CD14-positive monocyte (primary cell): ENCODE measurements around the gene NTRK1. TPM values are rescaled to one million over a fixed set of nuclear protein-coding genes. Genes with fewer than 3 reads are reported as not detected.

ENCODE experiments used
- DNase-seq, 3 donors: peaks; one replicate each; pipeline ENCODE4 v3.0.0-alpha.2; 2011 to 2022
- H2AFZ ChIP-seq: 2 replicates; pipeline ENCODE4 v1.6.0; 2012; ENCODE audit warnings: mild to moderate bottlenecking, low read depth, low read length, inconsistent platforms; ENCODE audit not compliant: insufficient read depth, poor library complexity, severe bottlenecking
- H3K27ac ChIP-seq, 2 donors: 1 replicate in 1 of 2; 2 replicates in 1 of 2; pipeline ENCODE4 v1.5.1; 2012 to 2013; ENCODE audit warnings: low read length in 2 of 2, control low read depth in 1 of 2, inconsistent platforms in 1 of 2, low read depth in 1 of 2, mild to moderate bottlenecking in 1 of 2
- H3K27me3 ChIP-seq, 2 donors: one replicate each; pipeline versions ENCODE4 v1.6.0 to v1.6.1; 2011 to 2013; ENCODE audit warnings: low read length in 2 of 2; ENCODE audit not compliant: control insufficient read depth in 2 of 2, insufficient read depth in 2 of 2
- H3K36me3 ChIP-seq, 2 donors: replicated peaks in 1 of 2; 1 replicate in 1 of 2; 2 replicates in 1 of 2; pipeline versions ENCODE4 v1.5.1 to v1.6.1; 2012 to 2013; ENCODE audit warnings: low read length in 2 of 2, control low read depth in 1 of 2, inconsistent platforms in 1 of 2, mild to moderate bottlenecking in 1 of 2; ENCODE audit not compliant: insufficient read depth in 2 of 2, control insufficient read depth in 1 of 2
- H3K4me1 ChIP-seq, 2 donors: 1 replicate in 1 of 2; 2 replicates in 1 of 2; pipeline versions ENCODE4 v1.5.1 to v1.6.1; 2012 to 2013; ENCODE audit warnings: low read length in 2 of 2, control low read depth in 1 of 2, inconsistent platforms in 1 of 2, mild to moderate bottlenecking in 1 of 2, moderate library complexity in 1 of 2; ENCODE audit not compliant: insufficient read depth in 2 of 2, control insufficient read depth in 1 of 2
- H3K4me2 ChIP-seq: replicated peaks from 2 replicates; pipeline ENCODE3; 2012; ENCODE audit warnings: low read length, moderate library complexity, mild to moderate bottlenecking; ENCODE audit not compliant: poor library complexity, severe bottlenecking; ENCODE audit errors: extremely low read depth
- H3K4me3 ChIP-seq, 3 experiments: fragments of 200-600 bp in 1 of 3; sonication (generic) in 1 of 3; replicated peaks in 1 of 3; 1 replicate in 2 of 3; 2 replicates in 1 of 3; pipeline ENCODE4 v1.5.1; 2011 to 2013; ENCODE audit warnings: low read length in 3 of 3, mild to moderate bottlenecking in 3 of 3, control low read depth in 2 of 3, low read depth in 2 of 3, inconsistent platforms in 1 of 3, moderate library complexity in 1 of 3
- H3K79me2 ChIP-seq: 2 replicates; pipeline ENCODE4 v1.6.0; 2012; ENCODE audit warnings: mild to moderate bottlenecking, control low read depth, inconsistent platforms, low read length, moderate library complexity; ENCODE audit not compliant: insufficient read depth
- H3K9ac ChIP-seq: 2 replicates; pipeline ENCODE4 v1.6.0; 2017; ENCODE audit warnings: low read length, mild to moderate bottlenecking; ENCODE audit not compliant: insufficient read depth, poor library complexity, severe bottlenecking
- H3K9me3 ChIP-seq, 2 donors: replicated peaks in 1 of 2; 1 replicate in 1 of 2; 2 replicates in 1 of 2; pipeline versions ENCODE4 v1.5.1 to v1.6.1; 2012 to 2013; ENCODE audit warnings: low read length in 2 of 2, control low read depth in 1 of 2; ENCODE audit not compliant: control insufficient read depth in 1 of 2, insufficient read depth in 1 of 2
- H4K20me1 ChIP-seq: 2 replicates; pipeline ENCODE4 v1.6.0; 2012; ENCODE audit warnings: mild to moderate bottlenecking, low read length, control low read depth, moderate library complexity; ENCODE audit not compliant: insufficient read depth
- H3K27ac Mint-ChIP-seq, 7 donors: one replicate each; pipeline ENCODE4 v1.8.0; 2020; ENCODE audit warnings: mild to moderate bottlenecking in 7 of 7, mixed read lengths in 7 of 7, moderate library complexity in 6 of 7, inconsistent platforms in 2 of 7
- H3K27me3 Mint-ChIP-seq, 3 donors: one replicate each; pipeline ENCODE4 v1.8.0; 2021 to 2022; ENCODE audit warnings: low read depth in 3 of 3, mild to moderate bottlenecking in 3 of 3, mixed read lengths in 3 of 3, moderate library complexity in 3 of 3, inconsistent platforms in 1 of 3
- H3K36me3 Mint-ChIP-seq, 2 donors: one replicate each; pipeline ENCODE4 v1.8.0; 2020; ENCODE audit warnings: mixed read lengths in 2 of 2, inconsistent platforms in 1 of 2, mild to moderate bottlenecking in 1 of 2
- H3K4me1 Mint-ChIP-seq: one replicate; pipeline ENCODE4 v1.8.0; 2020; ENCODE audit warnings: mild to moderate bottlenecking, mixed read lengths
- H3K4me3 Mint-ChIP-seq, 2 donors: one replicate each; pipeline ENCODE4 v1.8.0; 2020; ENCODE audit warnings: mild to moderate bottlenecking in 2 of 2, mixed read lengths in 2 of 2, moderate library complexity in 1 of 2
- H3K9me3 Mint-ChIP-seq, 7 donors: one replicate each; pipeline ENCODE4 v1.8.0; 2020 to 2022; ENCODE audit warnings: mixed read lengths in 7 of 7, mild to moderate bottlenecking in 6 of 7, moderate library complexity in 6 of 7, inconsistent platforms in 2 of 7
- WGBS: methylation state at CpG from one replicate; pipeline ENCODE4 v1.1.5; 2013; ENCODE audit warnings: missing lambda C conversion rate; ENCODE audit not compliant: insufficient coverage; 5-methylcytosine and 5-hydroxymethylcytosine counted together
- intact Hi-C, 2 donors: fragments of 100-400 bp; cut with micrococcal nuclease; formaldehyde crosslinking; loops; one replicate each; pipeline versions ENCODE4 v1.15.0 to v1.15.1; 2023
- polyA plus RNA-seq, 3 donors: library from polyadenylated mRNA; depleted of rRNA in 1 of 3; unstranded in 2 of 3; stranded (reverse) in 1 of 3; fragments of 300-500 nt in 2 of 3; fragments of >200 nt in 1 of 3; fragmentation: Illumina TruSeq in 2 of 3; gene quantifications; 1 replicate in 2 of 3; 2 replicates in 1 of 3; pipeline ENCODE4 v1.2.3, GENCODE V29; 2012 to 2021
- TF ChIP-seq, protein P1 (sequence below): fragments of 200-600 bp; IDR thresholded peaks from one replicate; pipeline ENCODE4 v1.8.0; 2022; ENCODE audit warnings: antibody characterized with exemption, mild to moderate bottlenecking

NTRK1 gene
- polyA plus RNA-seq, 3 donors = 0.03 TPM; not detected in 2

DNA sequence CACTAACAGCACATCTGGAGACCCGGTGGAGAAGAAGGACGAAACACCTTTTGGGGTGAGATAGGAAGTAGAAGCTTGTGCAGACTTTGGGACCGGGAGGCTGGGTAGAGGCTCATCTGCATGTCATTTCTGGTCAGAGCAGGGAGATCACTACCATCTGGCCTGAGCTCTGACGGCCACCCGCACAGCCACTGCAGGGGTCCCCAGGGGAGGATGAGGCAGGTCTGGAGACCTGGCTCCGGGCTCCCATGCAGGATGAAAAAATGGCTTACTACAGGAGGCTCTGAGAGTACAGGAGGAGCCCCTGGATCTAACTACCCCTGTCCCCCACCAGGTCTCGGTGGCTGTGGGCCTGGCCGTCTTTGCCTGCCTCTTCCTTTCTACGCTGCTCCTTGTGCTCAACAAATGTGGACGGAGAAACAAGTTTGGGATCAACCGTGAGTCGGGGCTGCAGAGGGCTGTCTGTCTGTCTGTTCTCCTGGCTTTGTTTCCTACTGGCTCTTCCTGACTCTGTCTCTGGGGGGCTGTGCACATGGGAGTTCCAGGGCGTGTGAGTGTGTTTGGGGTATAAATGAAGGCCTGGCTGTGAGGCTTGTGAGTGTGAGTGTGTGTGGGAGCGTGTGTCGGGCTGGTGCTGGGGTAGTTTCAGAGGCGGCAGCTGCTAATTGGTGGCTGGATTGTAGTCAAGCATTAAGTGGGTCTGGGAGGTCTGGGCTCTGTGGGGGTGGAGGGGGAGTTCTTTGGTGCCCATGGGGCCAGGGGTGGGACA, 14.1 kb downstream of the NTRK1 start:
- no peaks in the 10 kb centered on the region for H3K4me1 ChIP-seq
- H3K9me3 ChIP-seq = no peaks in the 10 kb centered on the region
- H3K36me3 ChIP-seq = no peaks in the 10 kb centered on the region
- no peaks in the 10 kb centered on the region for H4K20me1 ChIP-seq
- no peak overlapping the region for H3K4me3 ChIP-seq
- intact Hi-C loops = no loop called here
- Mint-ChIP-seq H3K27ac (no peak overlapping the region), H3K36me3 (no peaks in the 10 kb centered on the region), H3K27me3 (peaks cover 19 to 29% (median 27%) of the 10 kb centered on the region in 3 donors), H3K4me3 (no peak overlapping the region), H3K9me3 (no peaks in the 10 kb centered on the region), H3K4me1 (no peaks in the 10 kb centered on the region)
- WGBS = 94% methylated on average over 13 of the region's 16 CpGs
- H2AFZ ChIP-seq = no peak overlapping the region
- H3K9ac ChIP-seq = no peak overlapping the region
- no peak for DNase-seq
- no peak overlapping the region for H3K27ac ChIP-seq
- no peaks in the 10 kb centered on the region for H3K79me2 ChIP-seq
- no peak overlapping the region for H3K4me2 ChIP-seq
- H3K27me3 ChIP-seq = peaks cover 0 to 12% of the 10 kb centered on the region in 2 donors
- TF ChIP-seq, protein P1, sequence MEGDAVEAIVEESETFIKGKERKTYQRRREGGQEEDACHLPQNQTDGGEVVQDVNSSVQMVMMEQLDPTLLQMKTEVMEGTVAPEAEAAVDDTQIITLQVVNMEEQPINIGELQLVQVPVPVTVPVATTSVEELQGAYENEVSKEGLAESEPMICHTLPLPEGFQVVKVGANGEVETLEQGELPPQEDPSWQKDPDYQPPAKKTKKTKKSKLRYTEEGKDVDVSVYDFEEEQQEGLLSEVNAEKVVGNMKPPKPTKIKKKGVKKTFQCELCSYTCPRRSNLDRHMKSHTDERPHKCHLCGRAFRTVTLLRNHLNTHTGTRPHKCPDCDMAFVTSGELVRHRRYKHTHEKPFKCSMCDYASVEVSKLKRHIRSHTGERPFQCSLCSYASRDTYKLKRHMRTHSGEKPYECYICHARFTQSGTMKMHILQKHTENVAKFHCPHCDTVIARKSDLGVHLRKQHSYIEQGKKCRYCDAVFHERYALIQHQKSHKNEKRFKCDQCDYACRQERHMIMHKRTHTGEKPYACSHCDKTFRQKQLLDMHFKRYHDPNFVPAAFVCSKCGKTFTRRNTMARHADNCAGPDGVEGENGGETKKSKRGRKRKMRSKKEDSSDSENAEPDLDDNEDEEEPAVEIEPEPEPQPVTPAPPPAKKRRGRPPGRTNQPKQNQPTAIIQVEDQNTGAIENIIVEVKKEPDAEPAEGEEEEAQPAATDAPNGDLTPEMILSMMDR = no peak

DNA sequence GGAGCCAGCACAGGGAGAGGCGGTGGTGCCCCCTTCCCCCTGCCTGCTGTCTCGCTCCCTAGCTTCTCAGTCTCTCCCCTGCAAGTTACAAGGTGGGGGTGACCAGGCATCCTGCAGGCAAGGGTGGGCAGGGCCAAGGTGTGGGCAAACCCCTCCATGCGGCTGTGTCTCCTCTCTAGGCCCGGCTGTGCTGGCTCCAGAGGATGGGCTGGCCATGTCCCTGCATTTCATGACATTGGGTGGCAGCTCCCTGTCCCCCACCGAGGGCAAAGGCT, 14.6 kb downstream of the NTRK1 start:
- 90% methylated on average over 2 of the region's 5 CpGs for WGBS

More for the DNA sequence above, 14.6 kb downstream of the NTRK1 start:
- H3K27ac Mint-ChIP-seq = no peak overlapping the region
- H2AFZ ChIP-seq = no peak overlapping the region
- peaks cover 19 to 32% (median 24%) of the 10 kb centered on the region in 3 donors for H3K27me3 Mint-ChIP-seq
- no peaks in the 10 kb centered on the region for H3K36me3 Mint-ChIP-seq
- H3K27me3 ChIP-seq = peaks cover 0 to 12% of the 10 kb centered on the region in 2 donors
- intact Hi-C loops = no loop called here
- no peak for DNase-seq
- H3K4me3 ChIP-seq = no peak overlapping the region
- H3K9me3 Mint-ChIP-seq = no peaks in the 10 kb centered on the region
- H3K4me1 ChIP-seq = no peaks in the 10 kb centered on the region
- no peak overlapping the region for H3K27ac ChIP-seq
- no peaks in the 10 kb centered on the region for H3K36me3 ChIP-seq
- H3K9me3 ChIP-seq = no peaks in the 10 kb centered on the region
- H3K9ac ChIP-seq = no peak overlapping the region
- H4K20me1 ChIP-seq = no peaks in the 10 kb centered on the region
- no peak overlapping the region for H3K4me3 Mint-ChIP-seq
- TF ChIP-seq, protein P1 = no peak
- H3K79me2 ChIP-seq = no peaks in the 10 kb centered on the region
- no peaks in the 10 kb centered on the region for H3K4me1 Mint-ChIP-seq
- no peak overlapping the region for H3K4me2 ChIP-seq
